Activated CD4-positive, alpha-beta T cell treated with anti-CD3 and anti-CD28 coated beads, Interleukin-2, Interleukin-6, amounts not matched to agents 100 ng/mL and 50 ng/mL, durations not matched to agents 16 hours and 8 hours (primary cell): ENCODE data around the gene CLRN1.
"Not testable (repeated sequence)": the region's sequence is repeated elsewhere in the genome, so short reads cannot be mapped to it uniquely, and the experiment has no call there.

Source experiments
- DNase-seq: peaks from one replicate; pipeline ENCODE4 v3.0.0-alpha.2; 2020

Gene CLRN1, protein sequence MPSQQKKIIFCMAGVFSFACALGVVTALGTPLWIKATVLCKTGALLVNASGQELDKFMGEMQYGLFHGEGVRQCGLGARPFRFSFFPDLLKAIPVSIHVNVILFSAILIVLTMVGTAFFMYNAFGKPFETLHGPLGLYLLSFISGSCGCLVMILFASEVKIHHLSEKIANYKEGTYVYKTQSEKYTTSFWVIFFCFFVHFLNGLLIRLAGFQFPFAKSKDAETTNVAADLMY

GRCh38 chr3:150972366-150973071 is at the start of gene CLRN1:
Gene CLRN1 (minus strand): TSS chr3:150972727. CDS start chr3:150972708, 19 bp downstream.
- no peak for DNase-seq

- DNase-seq: no peak
These were observed 43.9 kb upstream of the CLRN1 start for GRCh38 chr3:151016478-151016795.

- no peak for DNase-seq
These were observed 43.4 kb upstream of the CLRN1 start for GRCh38 chr3:151015767-151016477.

DNA sequence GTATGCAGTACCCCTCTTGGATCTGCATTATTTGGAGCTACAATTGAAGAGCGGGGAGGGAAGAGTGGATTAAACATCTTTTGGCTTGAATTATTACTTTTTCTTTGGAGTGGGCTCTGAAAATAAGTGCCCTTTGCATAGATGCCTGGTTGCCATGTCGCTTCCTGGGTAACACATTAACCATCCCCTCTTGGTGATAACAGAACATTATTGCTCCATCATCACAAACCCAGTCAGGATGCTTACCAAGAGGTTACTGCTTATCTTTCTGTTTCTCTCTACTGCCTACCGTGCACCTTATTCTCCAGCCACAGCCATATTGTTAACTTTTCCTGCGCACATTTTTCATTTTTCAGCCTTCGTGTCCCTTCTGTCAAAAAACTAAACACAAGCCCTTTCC is 42.7 kb upstream of the CLRN1 start:
- DNase-seq: no peak

GRCh38 chr3:151014501-151015018 is 42.0 kb upstream of the CLRN1 start:
- no peak for DNase-seq

- no peak for DNase-seq
These were observed 40.2 kb upstream of the CLRN1 start for GRCh38 chr3:151012753-151013152.

DNA sequence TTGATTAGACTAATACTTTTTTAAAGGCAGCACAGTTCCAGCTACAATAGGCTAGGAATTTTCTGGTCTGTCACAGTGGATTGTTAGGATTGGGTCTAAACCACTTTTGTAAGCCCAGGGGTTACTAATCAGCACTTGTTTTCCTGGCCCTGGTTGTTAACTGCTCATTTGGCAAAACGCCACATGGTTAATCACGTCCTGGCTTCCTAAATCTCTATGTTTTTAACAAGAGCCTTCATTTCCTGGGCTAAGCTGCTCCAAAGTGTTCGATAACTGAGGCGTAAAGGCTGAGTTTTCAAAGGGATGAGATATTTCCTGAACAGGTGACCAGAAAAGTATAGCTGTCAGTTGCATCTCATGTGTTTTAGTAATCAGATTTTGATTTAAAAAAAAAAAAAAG is 38.9 kb upstream of the CLRN1 start:
- no peak for DNase-seq

DNA sequence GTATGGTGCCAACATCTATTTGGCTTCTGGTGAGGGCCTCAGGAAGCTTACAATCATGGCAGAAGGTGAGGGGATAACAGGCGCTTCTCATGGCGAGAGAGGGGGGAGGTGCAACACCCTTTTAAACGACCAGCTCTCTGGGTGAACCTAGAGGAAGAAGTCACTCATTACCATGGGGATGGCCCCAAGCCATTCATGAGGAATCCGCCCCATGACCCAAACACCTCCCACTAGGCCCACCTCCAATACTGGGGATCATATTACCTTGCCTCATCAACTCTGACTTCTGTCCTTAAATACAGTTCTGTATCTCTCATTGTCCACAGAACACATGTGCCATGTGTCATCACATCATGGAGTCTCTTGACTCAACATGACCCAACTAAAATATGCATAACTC is 37.5 kb upstream of the CLRN1 start:
- no peak for DNase-seq

GRCh38 chr3:151009430-151009829 is 36.9 kb upstream of the CLRN1 start:
- DNase-seq: no peak

DNA sequence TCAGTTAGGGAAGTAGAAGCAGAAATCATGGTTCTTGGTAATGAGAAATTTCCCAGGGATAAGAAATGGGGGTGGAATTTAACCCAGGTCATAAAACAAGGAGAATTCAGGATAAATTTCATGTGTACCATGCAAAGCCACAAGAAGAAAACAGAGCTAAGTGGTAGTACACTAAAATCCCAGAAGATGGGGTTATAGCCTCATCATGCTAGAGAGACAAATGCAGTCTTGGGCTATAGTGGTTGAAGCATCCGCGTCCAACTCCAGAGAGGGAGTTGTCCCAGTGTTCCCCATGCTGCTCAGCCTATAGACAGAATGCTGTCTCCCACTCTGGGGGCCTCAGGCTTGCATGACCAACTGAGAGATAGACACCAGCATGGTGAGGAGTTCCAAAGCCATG is 36.2 kb upstream of the CLRN1 start:
- no peak for DNase-seq

DNA sequence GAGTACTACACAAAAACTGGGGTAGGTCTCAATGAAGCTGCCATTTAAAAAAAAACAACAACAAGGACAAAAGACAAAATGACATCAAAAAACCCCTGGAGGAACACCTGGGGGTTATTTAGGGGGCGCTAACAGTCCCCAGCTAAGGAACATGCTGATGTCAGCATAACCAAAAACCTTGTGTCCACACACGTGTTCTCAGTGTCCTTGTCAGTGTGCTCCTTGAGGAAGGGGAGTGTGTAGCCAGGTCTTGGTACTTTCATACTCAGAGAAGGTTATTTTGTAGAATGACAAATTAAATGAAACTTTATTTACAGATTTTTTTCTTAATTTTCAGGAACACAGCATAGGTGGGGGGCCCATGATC is 31.2 kb upstream of the CLRN1 start:
- no peak for DNase-seq

DNA sequence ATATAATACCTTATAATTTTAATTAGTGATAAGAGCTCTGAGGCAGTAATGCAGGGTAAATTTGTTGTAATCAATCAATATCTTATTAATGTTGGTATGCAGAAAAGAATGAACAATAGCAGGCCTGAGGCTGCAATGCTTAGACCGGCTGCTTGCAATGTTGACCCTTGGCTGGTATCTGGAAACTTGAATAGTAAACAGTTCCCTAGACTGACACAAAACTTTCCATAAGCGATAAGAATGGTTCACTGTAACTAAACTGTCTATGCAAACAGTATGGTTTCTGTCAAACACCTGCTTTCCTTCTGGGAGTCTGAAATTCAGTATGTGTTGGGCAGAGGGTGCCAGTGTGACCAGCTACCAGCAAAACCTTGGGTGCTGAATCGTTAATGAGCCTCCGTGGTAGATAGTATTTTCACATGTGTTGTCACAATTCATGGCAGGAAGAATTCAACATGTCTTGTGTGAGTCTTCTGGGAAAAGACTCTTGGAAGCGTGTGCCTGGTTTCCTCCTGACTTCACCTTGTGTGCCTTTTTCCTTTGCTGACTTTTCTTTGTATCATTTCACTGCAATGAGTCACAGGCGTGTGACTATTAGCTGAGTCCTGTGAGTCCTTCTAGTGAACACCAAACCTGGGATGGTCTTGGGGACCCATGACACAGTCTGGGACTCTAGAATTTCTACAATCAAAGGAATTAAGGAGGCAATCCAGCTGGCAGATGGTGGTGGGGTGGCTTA is 30.7 kb upstream of the CLRN1 start:
- no peak for DNase-seq

GRCh38 chr3:151002003-151002981 is 29.8 kb upstream of the CLRN1 start:
- DNase-seq: no peak

DNA sequence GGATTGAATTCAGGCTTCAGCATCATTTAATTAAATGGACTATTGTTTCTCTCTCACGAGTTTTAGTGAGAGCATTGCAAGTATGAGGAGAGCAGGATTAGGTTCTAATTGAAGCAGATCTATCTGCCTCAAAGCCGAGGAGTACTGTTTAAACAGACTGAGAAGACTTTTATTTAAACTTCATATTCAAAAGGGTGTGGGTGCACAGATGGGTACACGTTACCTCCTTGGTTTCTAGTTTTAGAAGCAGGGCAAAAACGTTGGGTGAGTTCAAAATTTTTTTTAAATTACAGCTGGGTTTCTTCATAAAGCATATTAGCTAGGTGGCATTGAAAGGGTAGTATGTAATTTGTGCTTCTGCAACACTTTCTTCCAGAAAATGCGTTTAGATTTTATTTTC is 26.5 kb upstream of the CLRN1 start:
- DNase-seq: no peak

- DNase-seq: no peak
These were observed 24.2 kb upstream of the CLRN1 start for GRCh38 chr3:150996731-150997130.

DNA sequence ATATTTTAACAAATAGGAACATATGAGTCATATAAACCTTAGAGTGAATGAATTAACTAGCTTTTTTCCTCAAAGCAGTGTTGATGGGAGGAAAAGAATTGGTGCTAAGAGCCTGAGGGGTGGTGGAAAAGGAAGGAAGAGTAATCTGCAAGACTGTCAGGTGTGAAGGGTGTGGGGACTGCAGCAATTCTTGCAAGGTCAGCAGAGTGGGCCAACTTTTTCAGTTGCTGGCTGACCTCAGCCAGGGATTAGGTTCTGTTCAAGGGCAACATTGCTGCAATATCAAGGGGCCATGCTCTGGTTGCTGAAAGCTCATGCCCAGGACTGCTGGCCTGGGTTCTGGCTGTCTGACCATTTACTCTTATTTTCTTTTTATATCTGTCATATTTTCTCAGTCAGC is 23.0 kb upstream of the CLRN1 start:
- no peak for DNase-seq

DNA sequence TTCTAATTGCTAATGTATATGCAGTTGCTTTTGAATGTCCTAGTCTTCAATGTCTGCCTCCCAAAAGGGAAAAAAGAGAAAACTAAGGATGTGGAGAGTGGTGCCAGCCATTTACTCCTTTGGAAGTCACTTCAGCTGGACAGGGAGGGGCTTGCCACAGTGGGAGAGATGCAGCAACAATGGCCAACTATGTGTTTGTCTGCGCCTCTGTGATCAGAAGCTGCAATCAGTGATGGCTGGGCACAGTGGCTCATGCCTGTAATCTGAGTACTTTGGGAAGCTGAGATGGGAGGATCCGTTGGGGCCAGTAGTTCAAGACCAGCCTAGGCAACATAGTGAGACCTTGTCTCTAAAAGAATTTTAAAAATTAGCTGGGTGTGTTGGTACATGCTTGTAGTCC is 16.7 kb upstream of the CLRN1 start:
- DNase-seq: no peak

DNA sequence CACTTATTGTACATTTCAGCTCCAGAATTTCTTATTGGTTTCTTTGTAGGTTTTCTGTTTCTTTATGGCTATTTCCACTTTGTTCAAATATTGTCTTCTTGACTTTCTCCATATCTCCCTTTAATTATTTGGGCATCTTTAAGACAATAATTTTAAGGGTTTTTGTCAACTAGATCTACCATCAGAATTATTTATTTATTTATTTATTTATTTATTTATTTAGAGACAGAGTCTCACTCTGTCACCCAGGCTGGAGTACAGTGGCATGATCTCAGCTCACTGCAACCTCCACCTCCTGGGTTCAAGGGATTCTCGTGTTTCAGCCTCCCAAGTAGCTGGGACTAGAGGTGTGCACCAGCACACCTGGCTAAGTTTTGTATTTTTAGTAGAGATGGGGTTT is 15.9 kb upstream of the CLRN1 start:
- not testable (repeated sequence) for DNase-seq

DNA sequence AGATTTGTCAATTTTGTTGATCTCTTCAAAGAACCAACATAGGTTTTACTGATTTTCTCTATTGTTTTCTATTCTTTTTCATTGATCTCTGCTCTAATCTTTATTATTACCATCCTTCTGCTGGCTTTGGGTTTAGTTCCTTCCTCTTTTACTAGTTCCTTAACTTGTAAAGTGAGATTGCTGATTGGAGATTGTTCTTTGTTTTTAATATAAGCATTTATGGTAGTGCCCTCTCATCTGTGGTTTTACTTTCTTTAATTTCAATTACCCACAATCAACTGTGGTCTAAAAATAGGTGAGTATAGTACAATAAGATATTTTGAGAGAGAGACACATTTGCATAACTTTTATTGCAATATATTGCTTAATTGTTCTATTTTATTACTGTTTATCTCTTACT is 13.2 kb upstream of the CLRN1 start:
- no peak for DNase-seq

- DNase-seq: no peak
These were observed 11.5 kb upstream of the CLRN1 start for GRCh38 chr3:150984066-150984465.

DNA sequence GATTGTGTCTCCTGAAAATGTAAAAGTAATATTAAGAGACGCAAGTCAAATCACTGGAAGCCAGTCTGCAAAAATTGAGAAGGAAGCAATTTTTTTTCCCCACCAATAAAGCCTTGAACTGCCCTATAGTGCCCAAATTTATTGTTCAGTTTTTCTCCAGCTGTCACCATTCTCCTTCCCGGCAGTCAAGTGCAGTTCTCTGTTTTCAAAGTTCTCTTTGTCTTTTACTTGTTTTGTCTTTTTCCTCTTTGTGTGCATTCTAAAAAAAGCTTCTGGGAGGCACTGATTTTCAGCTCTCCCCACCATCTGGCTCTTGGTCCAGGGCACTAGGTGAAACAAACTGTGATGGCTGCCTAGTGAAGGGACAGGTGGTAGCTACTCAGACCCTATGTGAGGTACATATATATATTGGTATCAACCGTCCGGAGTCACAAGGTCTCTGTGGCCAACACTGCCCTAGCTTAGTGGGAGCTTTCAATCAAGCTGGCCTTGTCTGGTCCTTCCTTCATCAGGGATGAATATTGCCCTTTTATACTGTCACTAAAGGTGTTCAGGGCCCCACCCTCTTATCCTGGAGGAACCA is 6.1 kb upstream of the CLRN1 start:
- DNase-seq: no peak

DNA sequence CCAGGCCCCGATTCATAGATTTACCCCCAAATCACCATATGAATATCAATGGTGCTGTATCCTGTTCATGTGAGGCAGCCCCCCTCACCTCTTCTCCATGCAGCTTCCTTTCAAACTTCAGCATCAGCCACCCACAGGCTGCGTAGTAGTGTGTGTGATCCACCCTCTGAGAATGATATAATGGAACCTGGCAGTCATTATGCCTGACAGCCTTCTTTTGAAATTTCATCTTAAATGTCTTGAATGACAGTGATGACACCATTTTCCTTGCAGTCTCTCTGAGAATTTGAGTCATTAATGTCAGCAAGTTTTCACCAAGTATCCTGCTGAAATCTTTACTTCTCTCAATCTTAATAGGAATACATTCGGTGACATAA is 3.5 kb upstream of the CLRN1 start:
- DNase-seq: no peak
